Mammary epithelial cell (primary cell): ENCODE data around the gene OR51I2.

ENCODE experiments used
- EZH2 ChIP-seq: IDR thresholded peaks from 2 replicates; pipeline ENCODE4 v1.6.1; 2012; ENCODE audit warnings: low read length, inconsistent platforms, borderline replicate concordance
- TF ChIP-seq, protein P1 (sequence below), 2 donors: IDR thresholded peaks in 1 of 2; conservative IDR thresholded peaks in 1 of 2; 2 replicates each; pipeline ENCODE4 v1.5.1; 2011 to 2012; ENCODE audit warnings: inconsistent platforms in 2 of 2, low read length in 2 of 2, mild to moderate bottlenecking in 2 of 2, control low read depth in 1 of 2, low read depth in 1 of 2; ENCODE audit not compliant: insufficient read depth in 1 of 2; ENCODE audit errors: extremely low read depth in 1 of 2

- TF ChIP-seq, protein P1, sequence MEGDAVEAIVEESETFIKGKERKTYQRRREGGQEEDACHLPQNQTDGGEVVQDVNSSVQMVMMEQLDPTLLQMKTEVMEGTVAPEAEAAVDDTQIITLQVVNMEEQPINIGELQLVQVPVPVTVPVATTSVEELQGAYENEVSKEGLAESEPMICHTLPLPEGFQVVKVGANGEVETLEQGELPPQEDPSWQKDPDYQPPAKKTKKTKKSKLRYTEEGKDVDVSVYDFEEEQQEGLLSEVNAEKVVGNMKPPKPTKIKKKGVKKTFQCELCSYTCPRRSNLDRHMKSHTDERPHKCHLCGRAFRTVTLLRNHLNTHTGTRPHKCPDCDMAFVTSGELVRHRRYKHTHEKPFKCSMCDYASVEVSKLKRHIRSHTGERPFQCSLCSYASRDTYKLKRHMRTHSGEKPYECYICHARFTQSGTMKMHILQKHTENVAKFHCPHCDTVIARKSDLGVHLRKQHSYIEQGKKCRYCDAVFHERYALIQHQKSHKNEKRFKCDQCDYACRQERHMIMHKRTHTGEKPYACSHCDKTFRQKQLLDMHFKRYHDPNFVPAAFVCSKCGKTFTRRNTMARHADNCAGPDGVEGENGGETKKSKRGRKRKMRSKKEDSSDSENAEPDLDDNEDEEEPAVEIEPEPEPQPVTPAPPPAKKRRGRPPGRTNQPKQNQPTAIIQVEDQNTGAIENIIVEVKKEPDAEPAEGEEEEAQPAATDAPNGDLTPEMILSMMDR (conservative IDR thresholded peaks at IDR 0.05 in 1 of 2, IDR thresholded peaks at IDR 0.05 in 1 of 2; ENCODE audit: extremely low read depth in 1 of 2, insufficient read depth in 1 of 2, low read depth in 1 of 2, low read length in 2 of 2) = no peak
- no peak for TF ChIP-seq EZH2
Observed at GRCh38 chr11:5500393-5500801, 51.3 kb downstream of the OR51I2 start.
